Heart left ventricle (tissue), 13 donors: ENCODE measurements around the gene ACSF3.

ENCODE experiments used
- CTCF ChIP-seq, 12 donors: fragments of 200-600 bp; sonication (generic) in 4 of 12; IDR thresholded peaks; one replicate each; pipeline versions ENCODE4 v1.5.0 to v1.8.0; 2018 to 2022; ENCODE audit warnings: antibody characterized with exemption in 12 of 12, mild to moderate bottlenecking in 5 of 12
- POLR2A ChIP-seq, 2 donors: fragments of 450-650 bp; IDR thresholded peaks; one replicate each; pipeline ENCODE4 v1.6.1; 2017; ENCODE audit warnings: antibody characterized with exemption in 2 of 2, mild to moderate bottlenecking in 2 of 2, moderate library complexity in 2 of 2
- donor health status: ischemic (EF 13 %, LVEDD 7.1; RV severe dilation, severe dysfunction).
- donor health status: DM: no; HTN: yes; CAD: no.
- donor health status: DM: no; HTN: no; CAD: no.
- donor health status: ischemic (EF 25% LVEDD 6.9; RV normal size, moderate dysfunction).
- donor health status: ischemic (EF 25% LVEDD 5.7; RV mildly dilated, moderate dysfunction).
- donor health status: ischemic (EF 35%, LVEDD 5.7; RV mildly dilated, moderate dysfunction).
- donor health status: nonischemic (EF 11% LVEDD 7.7; RV severe dilation, severe dysfunction).
- donor health status: DM: yes; HTN: yes; CAD: no.
- donor health status: PGD.
- donor health status: ischemic (EF 29% LVEDD 5.4; RV normal size, mild dysfunction).
- donor health status: nonischemic (EF 23%, LVEDD 6.1; RV moderate dilation, normal function).

GRCh38 chr16:89157778-89158177 lies 64.1 kb downstream of the ACSF3 start:
- no peak for TF ChIP-seq POLR2A (IDR thresholded peaks at IDR 0.05)
- TF ChIP-seq CTCF (IDR thresholded peaks at IDR 0.05) = no peak
